Endometrial microvascular endothelial cells (primary cell): ENCODE measurements around the gene KATNBL1. TPM values are rescaled to one million over a fixed set of nuclear protein-coding genes. Genes with fewer than 3 reads are reported as not detected.

Source experiments
- in situ Hi-C: cut with HindIII; loops from 2 replicates; pipeline ENCODE4 v1.10.0; 2017; ENCODE audit warnings: low sequenced_read_pairs, low pct_unique_long_range_greater_than_20kb; ENCODE audit errors: inconsistent ontology term
- total RNA-seq: library from RNA; depleted of rRNA; stranded (reverse); fragments of >200 nt; gene quantifications from one replicate; pipeline ENCODE4 v1.2.3, GENCODE V29; 2015; ENCODE audit errors: inconsistent ontology term

KATNBL1 gene
- total RNA-seq, result 39.6 TPM

GRCh38 chr15:34209421-34210282 lies at the start of gene KATNBL1:
TSS of gene KATNBL1 (minus strand) at chr15:34210096. CDS start at chr15:34163676, 46,420 bp downstream.
- in situ Hi-C loops, result no loop called here

DNA sequence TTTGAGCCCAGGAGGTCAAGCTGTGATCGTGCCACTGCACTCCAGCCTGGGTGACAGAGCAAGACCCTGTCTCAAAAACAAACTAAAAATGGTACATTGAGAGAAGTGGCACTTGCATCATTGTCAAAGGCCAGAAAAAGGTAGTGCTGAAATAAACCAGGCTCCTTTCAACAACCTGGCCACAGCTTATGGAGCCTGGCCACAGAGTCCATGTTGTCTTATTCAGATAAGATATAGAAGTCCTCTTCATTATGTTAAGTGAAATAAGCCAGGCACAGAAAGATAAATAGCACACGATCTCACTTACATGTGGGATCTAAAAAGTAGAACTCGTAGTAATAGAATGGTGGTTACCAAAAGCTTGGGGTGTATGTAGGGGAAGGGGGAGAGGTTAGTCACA lies 49.7 kb upstream of the KATNBL1 start:
- in situ Hi-C loops, result no loop called here

DNA sequence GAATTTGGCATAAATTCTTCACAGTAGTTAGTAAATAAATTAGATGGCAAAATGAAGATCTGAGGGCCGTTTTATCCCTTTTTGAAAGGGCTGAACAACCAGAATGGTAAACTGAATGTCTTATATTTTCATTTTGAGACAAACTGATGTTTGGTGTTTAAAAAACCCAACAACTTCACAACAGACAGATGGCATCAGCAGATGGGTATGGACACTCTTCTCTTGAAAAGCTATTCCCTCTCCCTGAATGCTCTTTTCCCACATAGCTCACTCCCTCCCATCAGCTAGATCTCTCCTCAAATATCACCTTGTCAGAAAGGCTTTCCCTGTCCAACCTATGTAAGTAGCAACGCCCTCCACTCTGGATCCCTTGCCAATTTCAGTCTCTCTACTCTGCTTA lies 48.3 kb upstream of the KATNBL1 start:
- in situ Hi-C loops, result no loop called here

- in situ Hi-C loops, result no loop called here
These were observed 42.6 kb upstream of the KATNBL1 start for GRCh38 chr15:34252545-34252944.

GRCh38 chr15:34248190-34248589 lies 38.3 kb upstream of the KATNBL1 start:
- in situ Hi-C loops, result no loop called here

DNA sequence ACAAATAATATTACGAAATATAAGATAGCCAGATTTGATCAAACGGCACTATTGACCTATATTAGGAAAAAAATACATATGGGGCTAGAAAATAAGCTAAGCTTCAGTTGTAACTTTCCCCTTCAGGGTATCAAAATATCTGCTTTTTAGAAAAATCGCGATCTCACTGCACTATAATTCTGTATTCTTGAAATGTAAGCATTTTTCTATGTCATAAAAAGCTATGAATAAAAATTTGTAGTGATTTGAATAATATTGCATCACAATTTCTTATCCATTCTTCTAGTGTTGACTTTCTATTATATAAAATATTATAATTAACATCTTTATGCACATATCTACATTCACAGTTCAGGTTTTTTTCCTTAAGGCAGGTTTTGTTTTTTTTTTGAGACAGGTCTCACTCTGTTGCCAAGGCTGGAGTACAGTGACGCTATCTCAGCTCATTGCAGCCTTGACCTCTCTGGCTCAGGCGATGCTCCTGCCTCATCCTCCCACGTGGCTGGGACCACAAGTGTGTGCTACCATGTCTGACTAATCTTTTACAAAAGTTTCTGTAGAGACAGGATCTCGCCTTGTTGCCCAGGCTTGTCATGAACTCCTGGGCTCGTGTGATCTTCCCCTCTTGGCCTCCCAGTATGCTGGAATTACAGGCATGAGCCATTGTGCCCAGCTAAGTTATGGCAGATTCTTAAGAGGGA lies 36.5 kb upstream of the KATNBL1 start:
- in situ Hi-C loops, result no loop called here

DNA sequence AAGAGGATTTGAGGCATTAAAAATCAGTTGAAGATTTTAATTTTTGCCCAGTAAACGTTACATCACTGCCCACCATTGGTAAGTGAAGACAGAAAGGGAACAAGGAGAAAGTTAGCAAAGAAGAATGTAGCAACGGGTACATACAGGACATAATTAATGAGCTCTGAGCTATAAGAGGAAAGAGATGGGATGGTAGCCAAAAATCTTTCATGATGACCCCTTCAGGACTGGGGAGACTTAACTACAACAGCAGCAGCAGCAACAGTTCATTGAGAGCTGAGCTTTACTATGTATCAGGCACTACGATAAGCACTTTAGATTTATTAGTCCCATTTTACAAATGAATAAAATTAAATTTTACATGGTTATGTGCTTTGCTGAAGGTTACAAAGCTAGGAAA lies 33.3 kb upstream of the KATNBL1 start:
- in situ Hi-C loops, result no loop called here

DNA sequence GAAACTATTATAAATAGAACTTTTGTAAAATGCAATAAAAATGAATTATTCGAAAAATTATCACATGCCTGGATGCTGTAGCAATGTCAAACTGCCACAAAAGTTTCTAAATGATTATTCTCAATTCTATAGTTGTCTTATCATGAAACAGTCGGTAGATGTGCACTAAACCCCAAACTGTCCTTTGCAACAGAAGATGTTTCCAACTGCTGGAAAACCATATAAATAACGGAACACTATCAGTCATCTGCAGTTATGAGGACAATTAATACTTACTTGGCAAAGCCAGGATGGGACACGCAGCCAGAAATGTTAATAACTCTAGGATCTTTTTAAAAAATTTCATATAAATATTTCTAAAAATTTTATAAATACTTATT lies 32.4 kb upstream of the KATNBL1 start:
- in situ Hi-C loops, result no loop called here

DNA sequence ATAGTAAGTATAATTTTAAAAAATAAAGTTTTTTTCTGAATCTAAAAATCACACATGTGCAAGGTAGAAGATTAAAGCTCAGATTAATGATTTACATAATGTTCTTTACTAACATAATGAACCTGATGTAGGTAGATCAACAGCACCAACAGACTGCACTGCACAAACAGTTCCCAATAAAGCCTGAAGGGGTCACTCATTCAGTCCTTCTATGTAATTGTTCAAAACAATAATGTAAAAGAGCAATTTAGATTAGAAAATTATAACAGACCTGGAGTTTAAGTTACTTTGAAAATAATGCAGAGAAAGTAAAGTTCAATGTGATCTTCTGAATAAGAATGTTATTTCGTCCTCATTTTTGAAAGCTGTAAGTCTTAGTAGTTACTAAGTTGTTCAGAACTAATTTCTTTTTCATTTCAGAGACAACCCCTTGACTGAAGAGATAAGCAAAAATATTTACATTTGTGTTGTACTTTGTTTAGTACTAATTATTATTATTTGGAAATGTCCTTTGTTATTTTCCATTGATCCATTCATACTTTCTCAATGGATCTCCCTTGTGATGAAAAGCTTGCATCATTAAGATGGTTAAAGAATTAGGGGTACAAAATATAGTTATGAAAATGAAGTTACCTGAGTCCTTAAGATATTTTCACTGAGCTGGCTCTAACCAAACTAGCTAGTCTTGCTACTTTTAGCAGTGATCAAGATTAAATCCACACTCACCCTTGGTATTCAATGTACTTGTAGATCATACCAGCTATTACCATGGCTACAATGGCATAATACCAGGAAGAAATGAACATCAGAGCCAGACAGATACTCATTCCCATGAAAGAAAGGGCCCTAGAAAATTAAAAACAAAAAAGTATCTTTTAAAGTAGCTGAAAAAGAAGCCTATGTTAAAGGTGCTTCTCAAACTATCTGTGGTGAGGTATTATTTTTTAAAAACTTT lies 31.8 kb upstream of the KATNBL1 start:
- in situ Hi-C loops, result no loop called here

DNA sequence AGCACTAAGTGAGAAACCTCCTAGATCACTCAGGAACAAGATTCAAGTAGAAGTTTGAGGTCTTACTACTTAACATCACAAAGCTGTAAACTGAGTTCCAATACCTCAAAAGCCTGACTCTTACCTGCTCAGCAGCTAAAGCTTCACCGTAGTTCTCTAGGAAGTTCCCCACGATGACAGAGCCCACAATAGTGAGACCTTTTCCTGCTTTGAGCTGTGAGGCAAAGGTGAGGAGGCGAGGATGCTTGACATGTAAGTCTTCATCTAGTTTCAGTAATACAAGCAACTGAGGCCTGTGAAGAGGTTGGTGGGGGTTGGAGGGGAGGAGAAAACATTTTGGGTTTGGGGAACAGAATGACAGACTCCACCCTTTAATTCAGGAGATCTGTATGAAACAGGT lies 30.6 kb upstream of the KATNBL1 start:
- in situ Hi-C loops, result no loop called here

DNA sequence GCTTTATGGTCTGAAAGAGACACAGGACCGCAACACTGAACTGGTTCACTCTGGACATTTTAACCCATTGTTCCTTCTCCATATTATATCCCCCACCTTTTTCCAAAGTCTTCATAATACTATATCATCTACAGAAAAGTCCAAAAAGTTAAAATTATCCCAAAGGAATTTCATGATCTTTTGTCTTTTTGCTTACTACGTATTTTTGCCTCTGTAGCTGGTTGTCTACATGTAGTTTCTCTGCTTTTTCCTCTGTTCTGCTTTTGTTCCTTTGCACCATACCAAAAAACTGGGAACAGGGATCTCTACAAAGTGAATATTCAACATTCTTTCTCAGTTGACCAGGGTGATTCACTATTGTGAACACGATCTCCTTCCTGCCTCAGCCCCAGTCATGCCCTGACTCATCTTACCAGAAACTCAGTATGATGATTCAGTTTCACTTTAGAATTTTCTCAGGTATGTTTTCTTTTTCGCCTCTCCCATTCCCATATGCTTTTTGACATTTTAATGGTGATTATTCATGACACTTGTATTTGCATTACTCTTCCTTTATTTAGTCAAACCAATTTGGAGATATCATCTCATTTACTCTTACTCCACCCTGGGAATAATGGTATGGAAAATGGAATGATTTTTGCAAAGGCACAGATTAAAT lies 29.4 kb upstream of the KATNBL1 start:
- in situ Hi-C loops, result no loop called here

- in situ Hi-C loops, result no loop called here
These were observed 23.7 kb upstream of the KATNBL1 start for GRCh38 chr15:34233614-34234013.

DNA sequence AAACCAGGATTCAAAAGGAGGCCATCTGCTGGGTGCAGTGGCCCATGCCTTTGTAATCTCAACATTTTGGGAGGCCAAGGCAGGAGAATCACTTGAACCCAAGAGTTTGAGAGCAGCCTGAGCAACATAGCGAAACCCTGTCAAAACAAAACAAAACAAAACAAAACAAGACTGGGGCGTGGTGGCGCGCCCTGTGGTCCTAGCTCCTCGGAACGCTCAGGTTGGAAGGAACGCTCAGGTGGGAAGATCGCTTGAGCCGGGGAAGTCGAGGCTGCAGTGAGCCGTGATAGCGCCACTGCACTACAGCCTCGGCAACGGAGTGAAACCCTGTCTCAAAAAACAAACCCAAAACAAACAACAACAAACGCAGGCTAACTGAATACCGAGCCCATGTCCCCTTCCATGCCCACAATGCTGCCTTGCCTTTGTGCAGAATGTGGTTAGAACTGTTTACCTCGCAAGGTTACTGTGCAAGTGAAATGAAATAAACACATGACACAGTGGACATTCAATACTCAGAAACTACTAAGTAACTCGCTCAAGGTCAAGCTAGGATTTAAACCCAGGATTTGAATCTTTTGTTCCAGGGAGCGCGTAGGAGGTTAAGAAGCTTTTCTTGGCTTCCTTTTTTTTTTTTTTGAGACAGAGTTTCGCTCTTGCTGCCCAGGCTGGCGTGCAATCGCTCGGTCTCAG lies 14.2 kb upstream of the KATNBL1 start:
- in situ Hi-C loops, result no loop called here

GRCh38 chr15:34217587-34218225 lies 7.8 kb upstream of the KATNBL1 start:
- in situ Hi-C loops, result no loop called here

DNA sequence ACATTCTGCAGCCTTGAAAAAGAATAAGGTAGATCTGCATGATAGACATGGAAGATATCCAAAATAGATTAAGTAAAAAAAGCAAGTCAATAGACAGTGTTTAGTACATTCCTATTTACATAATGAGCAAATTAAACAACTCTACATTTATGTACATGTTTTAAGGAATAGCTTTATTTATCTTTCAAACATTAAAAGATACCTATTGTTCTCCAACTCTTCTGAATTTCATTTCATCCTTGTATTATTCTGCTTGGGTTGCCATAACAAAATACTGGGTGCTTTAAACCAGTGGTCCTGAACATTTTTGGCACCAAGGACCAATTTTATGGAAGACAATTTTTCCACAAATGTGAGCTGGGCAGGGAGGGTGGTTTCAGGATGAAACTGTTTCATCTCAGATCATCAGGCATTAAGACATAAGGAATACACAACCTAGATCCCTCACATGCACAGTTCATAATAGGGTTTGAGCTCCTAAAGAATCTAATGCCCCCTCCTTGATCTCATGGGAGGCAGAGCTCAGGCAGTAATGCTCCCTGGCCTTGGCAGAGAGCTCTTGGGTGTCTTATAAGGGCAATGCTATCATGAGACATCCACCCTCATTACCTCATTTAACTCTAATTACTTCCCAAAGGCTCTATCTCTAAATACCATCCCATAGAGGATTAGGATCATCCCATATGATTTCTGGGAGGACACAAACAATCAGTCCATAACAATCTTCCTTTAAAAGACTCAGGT lies 6.8 kb upstream of the KATNBL1 start:
- in situ Hi-C loops, result no loop called here

DNA sequence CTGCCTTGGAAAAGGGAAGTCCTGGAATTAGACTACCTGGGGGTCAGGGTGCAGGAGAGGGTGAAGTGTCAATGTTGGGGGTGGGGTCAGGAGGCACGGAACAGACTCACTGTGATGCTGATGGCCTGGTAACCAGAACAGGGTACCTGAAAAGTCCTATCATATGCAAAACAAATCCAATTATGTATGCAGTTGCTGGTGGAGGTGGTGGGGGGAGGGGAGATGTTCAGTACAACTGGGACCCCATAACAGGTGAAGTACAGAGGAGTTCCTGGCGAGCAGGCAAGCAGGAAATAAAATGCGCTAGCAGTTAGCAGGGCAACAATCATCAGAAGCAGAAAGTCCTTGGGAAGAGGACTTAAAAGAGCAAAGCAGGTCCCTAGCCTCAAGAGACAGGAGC lies 4.2 kb upstream of the KATNBL1 start:
- in situ Hi-C loops, result no loop called here

DNA sequence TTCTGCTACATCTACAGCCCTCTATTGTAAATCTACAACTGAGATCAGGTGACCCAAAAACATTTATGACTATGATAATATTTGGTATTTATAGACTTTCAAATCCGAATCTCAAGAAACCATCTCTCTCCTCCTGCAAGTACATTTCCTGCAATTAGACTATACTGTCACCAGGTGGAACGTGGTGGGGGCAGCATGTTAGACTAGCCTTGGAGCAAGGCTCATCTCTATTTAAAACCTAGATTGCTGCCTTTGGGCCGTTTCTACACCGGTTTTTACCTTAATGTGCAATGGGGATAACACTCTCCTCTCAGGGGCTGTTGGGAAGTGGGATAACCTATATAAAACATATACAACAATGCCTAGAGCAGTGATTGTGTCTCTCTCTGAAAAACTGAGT lies 3.8 kb upstream of the KATNBL1 start:
- in situ Hi-C loops, result no loop called here
